Keratinocyte (primary cell): ENCODE data around the gene USHBP1. TPM values are rescaled to one million over a fixed set of nuclear protein-coding genes. Genes with fewer than 3 reads are reported as not detected.

ENCODE experiments used
- DNase-seq: peaks from one replicate; pipeline ENCODE4 v3.0.0-alpha.2; 2011; ENCODE audit warnings: low read depth, missing footprints, low spot score
- FAIRE-seq: peaks from 2 replicates; lab custom pipeline; 2011; peaks lifted over from hg19 to GRCh38; lab: Jason Lieb, UNC
- H2AFZ ChIP-seq: 2 replicates; pipeline ENCODE4 v1.6.0; 2012; ENCODE audit warnings: low read length, control low read depth, inconsistent platforms; ENCODE audit not compliant: control insufficient read depth
- H3K27ac ChIP-seq: 2 replicates; pipeline ENCODE4 v1.5.1; 2011; ENCODE audit warnings: low read length; ENCODE audit not compliant: control insufficient read depth, insufficient read depth
- H3K27me3 ChIP-seq: 3 replicates; pipeline ENCODE4 v1.6.0; 2011; ENCODE audit warnings: low read length; ENCODE audit not compliant: control insufficient read depth, insufficient read depth; ENCODE audit errors: extremely low read depth
- H3K36me3 ChIP-seq, 2 experiments: 2 replicates in 1 of 2; 3 replicates in 1 of 2; pipeline ENCODE4 v1.5.1; 2011; ENCODE audit warnings: low read length in 2 of 2, mild to moderate bottlenecking in 1 of 2; ENCODE audit not compliant: control insufficient read depth in 2 of 2, insufficient read depth in 2 of 2; ENCODE audit errors: extremely low read depth in 1 of 2
- H3K4me1 ChIP-seq: 3 replicates; pipeline ENCODE4 v1.5.1; 2011; ENCODE audit warnings: low read length; ENCODE audit not compliant: control insufficient read depth, insufficient read depth; ENCODE audit errors: extremely low read depth
- H3K4me2 ChIP-seq: 3 replicates; pipeline ENCODE4 v1.6.0; 2011; ENCODE audit warnings: low read depth, low read length; ENCODE audit not compliant: control insufficient read depth, insufficient read depth; ENCODE audit errors: extremely low read depth
- H3K4me3 ChIP-seq, 3 experiments: fragments of 200-600 bp in 1 of 3; sonication (generic) in 1 of 3; 2 replicates in 2 of 3; 3 replicates in 1 of 3; pipeline ENCODE4 v1.5.1; 2011 to 2016; ENCODE audit warnings: low read length in 3 of 3, mild to moderate bottlenecking in 3 of 3, control low read depth in 2 of 3, inconsistent platforms in 1 of 3, low read depth in 1 of 3, mixed read lengths in 1 of 3, mixed run types in 1 of 3, moderate library complexity in 1 of 3; ENCODE audit not compliant: control insufficient read depth in 2 of 3, insufficient read depth in 2 of 3; ENCODE audit errors: extremely low read depth in 1 of 3
- H3K79me2 ChIP-seq: 2 replicates; pipeline ENCODE4 v1.6.0; 2012; ENCODE audit warnings: low read length; ENCODE audit not compliant: control insufficient read depth, insufficient read depth
- H3K9ac ChIP-seq: 3 replicates; pipeline ENCODE4 v1.6.0; 2011; ENCODE audit warnings: low read length; ENCODE audit not compliant: control insufficient read depth, insufficient read depth; ENCODE audit errors: extremely low read depth
- H3K9me1 ChIP-seq: 3 replicates; pipeline ENCODE4 v1.6.0; 2011; ENCODE audit warnings: low read length; ENCODE audit not compliant: control insufficient read depth, insufficient read depth; ENCODE audit errors: extremely low read depth
- H3K9me3 ChIP-seq: 2 replicates; pipeline ENCODE4 v1.5.1; 2012; ENCODE audit warnings: low read depth, low read length; ENCODE audit not compliant: control insufficient read depth
- H4K20me1 ChIP-seq: 3 replicates; pipeline ENCODE4 v1.6.0; 2011; ENCODE audit warnings: low read length; ENCODE audit not compliant: control insufficient read depth, insufficient read depth; ENCODE audit errors: extremely low read depth
- EZH2 ChIP-seq: IDR thresholded peaks from one replicate; pipeline ENCODE4 v1.6.1; 2012; ENCODE audit warnings: inconsistent platforms, mild to moderate bottlenecking, low read length, moderate library complexity
- dilution Hi-C: fragments of 300-500 bp; cut with MboI; formaldehyde crosslinking; loops from one replicate; pipeline ENCODE4 v1.7.0; 2020; ENCODE audit warnings: low sequenced_read_pairs; ENCODE audit not compliant: extremely low pct_ligation_motif_present
- polyA plus RNA-seq, 5 experiments: library from polyadenylated mRNA; depleted of rRNA in 3 of 5; stranded (reverse) in 3 of 5; stranded (forward) in 1 of 5; unstranded in 1 of 5; fragments of >200 nt; gene quantifications; 1 replicate in 1 of 5; 2 replicates in 3 of 5; 3 replicates in 1 of 5; pipeline versions ENCODE4 v1.2.1 to v1.2.3, GENCODE V29; 2011 to 2012; ENCODE audit warnings: missing spikeins in 2 of 5, low read depth in 1 of 5, low replicate concordance in 1 of 5
- TF ChIP-seq, protein P1 (sequence below), 3 experiments: IDR thresholded peaks in 1 of 3; conservative IDR thresholded peaks in 1 of 3; optimal IDR thresholded peaks in 1 of 3; 2 replicates in 2 of 3; 3 replicates in 1 of 3; pipeline versions ENCODE3 to v1.5.1; 2011; ENCODE audit warnings: low read length in 3 of 3, mild to moderate bottlenecking in 3 of 3, moderate library complexity in 2 of 3, control low read depth in 1 of 3, inconsistent platforms in 1 of 3; ENCODE audit not compliant: insufficient read depth in 2 of 3; ENCODE audit errors: extremely low read depth in 1 of 3

USHBP1 gene
- polyA plus RNA-seq, 1 donor (not counting 4 experiments of a cell fraction or from before 2014, with no cell fraction given) = not detected

DNA sequence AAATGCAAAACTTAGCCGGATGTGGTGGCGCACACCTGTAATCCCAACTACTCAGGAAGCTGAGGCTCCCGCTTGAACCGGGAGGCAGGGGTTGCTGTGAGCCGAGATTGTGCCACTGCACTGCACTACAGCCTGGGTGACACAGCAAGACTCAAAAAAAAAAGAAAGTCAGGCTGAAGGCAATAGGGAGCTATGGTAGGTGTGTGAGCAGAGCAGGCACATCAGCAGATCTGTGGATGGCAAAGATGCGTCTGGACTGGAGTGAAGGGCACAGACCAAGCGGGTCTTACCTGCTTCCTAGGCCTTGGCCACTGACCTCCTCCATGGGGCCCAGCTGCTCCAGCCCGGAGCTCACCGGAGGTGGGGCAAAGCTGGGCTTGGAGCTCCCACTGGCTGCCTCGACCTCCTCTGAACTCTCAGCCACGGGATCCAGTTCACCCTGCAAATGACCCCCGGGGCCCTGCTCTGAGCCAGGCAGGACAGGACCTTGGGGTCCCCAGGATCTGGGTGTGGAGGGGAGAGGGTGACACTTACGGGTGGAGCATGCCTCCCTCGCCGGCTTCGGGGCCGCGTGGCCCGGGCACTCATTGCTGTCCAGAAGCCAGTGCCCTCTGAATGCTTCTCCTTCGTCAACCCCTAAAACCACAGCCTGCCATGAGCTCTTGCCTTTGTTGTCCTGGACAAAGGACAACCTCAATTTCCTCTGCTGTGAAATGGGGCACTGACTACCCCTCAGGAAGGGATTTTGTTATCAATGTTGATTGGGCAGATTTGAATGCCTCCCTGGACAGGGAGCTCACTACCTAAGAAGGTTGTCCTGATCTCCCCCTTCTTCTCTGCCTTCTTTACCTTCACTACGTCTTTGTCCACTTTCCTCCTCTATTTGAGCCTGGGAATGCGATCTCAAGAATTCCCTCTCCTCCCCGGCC is 569 bp downstream of the USHBP1 start:
- FAIRE-seq (no peak), DNase-seq (no peak)
- Histone ChIP-seq H3K4me1 (peaks cover 8% of the 10 kb centered on the region), H3K4me3 (no peak overlapping the region), H3K27me3 (no peaks in the 10 kb centered on the region), H4K20me1 (no peaks in the 10 kb centered on the region), H3K36me3 (peaks cover 0 to 2% of the 10 kb centered on the region in 2 experiments), H3K9me3 (peaks cover 5% of the 10 kb centered on the region), H3K79me2 (peaks cover 10% of the 10 kb centered on the region), H3K27ac (no peak overlapping the region), H2AFZ (no peak overlapping the region), H3K9ac (no peak overlapping the region), H3K9me1 (no peaks in the 10 kb centered on the region), H3K4me2 (no peak overlapping the region)
- dilution Hi-C loops = no loop called here
- TF ChIP-seq EZH2 = no peak
- TF ChIP-seq, protein P1, sequence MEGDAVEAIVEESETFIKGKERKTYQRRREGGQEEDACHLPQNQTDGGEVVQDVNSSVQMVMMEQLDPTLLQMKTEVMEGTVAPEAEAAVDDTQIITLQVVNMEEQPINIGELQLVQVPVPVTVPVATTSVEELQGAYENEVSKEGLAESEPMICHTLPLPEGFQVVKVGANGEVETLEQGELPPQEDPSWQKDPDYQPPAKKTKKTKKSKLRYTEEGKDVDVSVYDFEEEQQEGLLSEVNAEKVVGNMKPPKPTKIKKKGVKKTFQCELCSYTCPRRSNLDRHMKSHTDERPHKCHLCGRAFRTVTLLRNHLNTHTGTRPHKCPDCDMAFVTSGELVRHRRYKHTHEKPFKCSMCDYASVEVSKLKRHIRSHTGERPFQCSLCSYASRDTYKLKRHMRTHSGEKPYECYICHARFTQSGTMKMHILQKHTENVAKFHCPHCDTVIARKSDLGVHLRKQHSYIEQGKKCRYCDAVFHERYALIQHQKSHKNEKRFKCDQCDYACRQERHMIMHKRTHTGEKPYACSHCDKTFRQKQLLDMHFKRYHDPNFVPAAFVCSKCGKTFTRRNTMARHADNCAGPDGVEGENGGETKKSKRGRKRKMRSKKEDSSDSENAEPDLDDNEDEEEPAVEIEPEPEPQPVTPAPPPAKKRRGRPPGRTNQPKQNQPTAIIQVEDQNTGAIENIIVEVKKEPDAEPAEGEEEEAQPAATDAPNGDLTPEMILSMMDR (optimal IDR thresholded peaks at IDR 0.05 in 1 of 3, IDR thresholded peaks at IDR 0.05 in 1 of 3, conservative IDR thresholded peaks at IDR 0.05 in 1 of 3; ENCODE audit: extremely low read depth in 1 of 3, insufficient read depth in 2 of 3, low read length in 3 of 3) = no peak

DNA sequence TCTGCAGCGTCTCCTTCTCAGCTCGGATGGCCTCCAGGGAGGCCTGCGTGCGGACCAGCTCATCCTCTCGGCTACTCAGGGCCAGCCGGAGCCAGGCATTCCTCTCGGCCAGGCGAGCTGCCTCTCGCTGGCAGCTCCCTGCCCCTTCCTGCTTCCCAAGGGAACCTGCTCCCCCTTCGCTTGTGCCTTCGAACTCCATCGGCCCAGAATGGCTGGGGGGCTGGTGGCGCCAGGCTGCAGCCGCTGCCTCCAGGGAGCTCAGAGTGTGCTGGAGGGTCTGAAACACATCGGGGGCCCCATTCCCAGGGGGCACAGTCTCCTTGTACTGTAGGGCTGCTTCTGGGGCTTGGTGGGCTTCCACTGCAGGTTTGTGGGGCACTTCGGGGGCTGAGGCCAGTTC is 2.0 kb downstream of the USHBP1 start:
- H3K9me1 ChIP-seq = no peaks in the 10 kb centered on the region
- no peak for TF ChIP-seq EZH2
- TF ChIP-seq, protein P1 (optimal IDR thresholded peaks at IDR 0.05 in 1 of 3, IDR thresholded peaks at IDR 0.05 in 1 of 3, conservative IDR thresholded peaks at IDR 0.05 in 1 of 3; ENCODE audit: extremely low read depth in 1 of 3, insufficient read depth in 2 of 3, low read length in 3 of 3) = no peak
- no peaks in the 10 kb centered on the region for H3K27me3 ChIP-seq
- FAIRE-seq (no peak), DNase-seq (no peak)
- no peaks in the 10 kb centered on the region for H4K20me1 ChIP-seq
- H3K27ac ChIP-seq = no peak overlapping the region
- no peaks in the 10 kb centered on the region for H3K4me1 ChIP-seq
- H3K79me2 ChIP-seq = peaks cover under 1% of the 10 kb centered on the region
- dilution Hi-C loops = no loop called here
- H2AFZ ChIP-seq = no peak overlapping the region
- H3K4me3 ChIP-seq = no peak overlapping the region
- no peaks in the 10 kb centered on the region for H3K36me3 ChIP-seq
- no peak overlapping the region for H3K9ac ChIP-seq
- H3K4me2 ChIP-seq = no peak overlapping the region
- peaks cover 5% of the 10 kb centered on the region for H3K9me3 ChIP-seq
